Measurements from ENCODE around the gene AP2A1.

- TF ChIP-seq EZH2 (IDR thresholded peaks at IDR 0.05; ENCODE audit: insufficient read depth, low read length) (no peak), CTCF (IDR thresholded peaks at IDR 0.05; ENCODE audit: insufficient read depth, low read depth, low read length) (no peak)
Observed at GRCh38 chr19:49846408-49846807, 79.6 kb downstream of the AP2A1 start.

Measured in astrocyte (in vitro differentiated cells and primary cell).